Sigmoid colon (tissue), 4 donors: ENCODE results near the gene MTF2.

Experiments
- EP300 ChIP-seq, 4 donors: sonication (generic); formaldehyde crosslinking; IDR thresholded peaks; one replicate each; pipeline ENCODE4 v1.6.1; 2017; ENCODE audit warnings: antibody characterized with exemption in 4 of 4
- POLR2A ChIP-seq, 2 donors: fragments of 450-650 bp; IDR thresholded peaks; one replicate each; pipeline ENCODE4 v1.6.1; 2016; ENCODE audit warnings: antibody characterized with exemption in 2 of 2, mild to moderate bottlenecking in 2 of 2, moderate library complexity in 2 of 2
- TF ChIP-seq, protein P1 (sequence below), 4 experiments: fragments of 450-650 bp in 3 of 4; fragments of 200-600 bp in 1 of 4; IDR thresholded peaks; one replicate each; pipeline ENCODE4 v1.5.1; 2016 to 2019; ENCODE audit warnings: antibody characterized with exemption in 4 of 4, mild to moderate bottlenecking in 3 of 4, moderate library complexity in 2 of 4

GRCh38 chr1:93033785-93034184, 45.3 kb upstream of the MTF2 start:
- TF ChIP-seq, protein P1, sequence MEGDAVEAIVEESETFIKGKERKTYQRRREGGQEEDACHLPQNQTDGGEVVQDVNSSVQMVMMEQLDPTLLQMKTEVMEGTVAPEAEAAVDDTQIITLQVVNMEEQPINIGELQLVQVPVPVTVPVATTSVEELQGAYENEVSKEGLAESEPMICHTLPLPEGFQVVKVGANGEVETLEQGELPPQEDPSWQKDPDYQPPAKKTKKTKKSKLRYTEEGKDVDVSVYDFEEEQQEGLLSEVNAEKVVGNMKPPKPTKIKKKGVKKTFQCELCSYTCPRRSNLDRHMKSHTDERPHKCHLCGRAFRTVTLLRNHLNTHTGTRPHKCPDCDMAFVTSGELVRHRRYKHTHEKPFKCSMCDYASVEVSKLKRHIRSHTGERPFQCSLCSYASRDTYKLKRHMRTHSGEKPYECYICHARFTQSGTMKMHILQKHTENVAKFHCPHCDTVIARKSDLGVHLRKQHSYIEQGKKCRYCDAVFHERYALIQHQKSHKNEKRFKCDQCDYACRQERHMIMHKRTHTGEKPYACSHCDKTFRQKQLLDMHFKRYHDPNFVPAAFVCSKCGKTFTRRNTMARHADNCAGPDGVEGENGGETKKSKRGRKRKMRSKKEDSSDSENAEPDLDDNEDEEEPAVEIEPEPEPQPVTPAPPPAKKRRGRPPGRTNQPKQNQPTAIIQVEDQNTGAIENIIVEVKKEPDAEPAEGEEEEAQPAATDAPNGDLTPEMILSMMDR (IDR thresholded peaks at IDR 0.05), result no peak
- no peak for TF ChIP-seq POLR2A (IDR thresholded peaks at IDR 0.05)
- TF ChIP-seq EP300 (IDR thresholded peaks at IDR 0.05), result no peak
